NB4 (cell line): ENCODE data around the gene MRNIP.
"Not testable (repeated sequence)": the region's sequence is repeated elsewhere in the genome, so short reads cannot be mapped to it uniquely, and the experiment has no call there.

Experiments
- DNase-seq: peaks from one replicate; pipeline ENCODE4 v3.0.0; 2010; ENCODE audit warnings: low read depth
- H3K4me3 ChIP-seq: one replicate; pipeline ENCODE4 v1.5.1; 2011; ENCODE audit warnings: mild to moderate bottlenecking, low read depth, low read length, moderate library complexity
- MYC ChIP-seq: IDR thresholded peaks from 2 replicates; pipeline ENCODE4 v1.6.1; 2011; ENCODE audit warnings: low read depth, low read length
- POLR2A ChIP-seq: IDR thresholded peaks from 2 replicates; pipeline ENCODE4 v1.6.1; 2011; ENCODE audit warnings: mild to moderate bottlenecking; ENCODE audit not compliant: insufficient read length; ENCODE audit errors: extremely low read depth
- TF ChIP-seq, protein P1 (sequence below): IDR thresholded peaks from 2 replicates; pipeline ENCODE4 v1.6.1; 2011; ENCODE audit warnings: low read depth, low read length
- TF ChIP-seq, protein P2 (sequence below): IDR thresholded peaks from one replicate; pipeline ENCODE4 v1.5.1; 2012; ENCODE audit warnings: low read depth, low read length

The MRNIP gene

DNA sequence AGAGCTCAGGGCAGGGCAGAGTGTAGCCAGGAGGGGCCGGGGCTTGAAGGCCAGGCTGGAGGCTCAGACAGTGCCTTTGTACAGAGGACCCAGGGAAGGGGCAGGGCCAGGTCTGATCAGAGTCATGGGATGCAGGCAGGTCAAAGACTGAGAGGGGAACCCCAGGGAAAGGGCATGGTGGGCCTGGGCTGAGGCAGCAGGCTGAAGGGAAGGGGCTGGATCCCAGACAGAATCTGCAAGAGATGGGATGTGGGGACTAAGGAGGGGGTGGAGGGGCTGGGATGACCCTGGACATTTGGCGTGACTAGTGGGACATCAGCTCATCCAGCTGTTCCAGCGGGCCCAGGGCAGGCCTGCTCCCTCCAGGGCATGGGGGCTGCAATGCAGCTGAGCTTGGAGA lies 15.5 kb upstream of the MRNIP start:
- no peak overlapping the region for H3K4me3 ChIP-seq
- DNase-seq: no peak
- TF ChIP-seq MYC (no peak), POLR2A (no peak)
- TF ChIP-seq, protein P1, sequence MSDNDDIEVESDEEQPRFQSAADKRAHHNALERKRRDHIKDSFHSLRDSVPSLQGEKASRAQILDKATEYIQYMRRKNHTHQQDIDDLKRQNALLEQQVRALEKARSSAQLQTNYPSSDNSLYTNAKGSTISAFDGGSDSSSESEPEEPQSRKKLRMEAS: no peak
- TF ChIP-seq, protein P2, sequence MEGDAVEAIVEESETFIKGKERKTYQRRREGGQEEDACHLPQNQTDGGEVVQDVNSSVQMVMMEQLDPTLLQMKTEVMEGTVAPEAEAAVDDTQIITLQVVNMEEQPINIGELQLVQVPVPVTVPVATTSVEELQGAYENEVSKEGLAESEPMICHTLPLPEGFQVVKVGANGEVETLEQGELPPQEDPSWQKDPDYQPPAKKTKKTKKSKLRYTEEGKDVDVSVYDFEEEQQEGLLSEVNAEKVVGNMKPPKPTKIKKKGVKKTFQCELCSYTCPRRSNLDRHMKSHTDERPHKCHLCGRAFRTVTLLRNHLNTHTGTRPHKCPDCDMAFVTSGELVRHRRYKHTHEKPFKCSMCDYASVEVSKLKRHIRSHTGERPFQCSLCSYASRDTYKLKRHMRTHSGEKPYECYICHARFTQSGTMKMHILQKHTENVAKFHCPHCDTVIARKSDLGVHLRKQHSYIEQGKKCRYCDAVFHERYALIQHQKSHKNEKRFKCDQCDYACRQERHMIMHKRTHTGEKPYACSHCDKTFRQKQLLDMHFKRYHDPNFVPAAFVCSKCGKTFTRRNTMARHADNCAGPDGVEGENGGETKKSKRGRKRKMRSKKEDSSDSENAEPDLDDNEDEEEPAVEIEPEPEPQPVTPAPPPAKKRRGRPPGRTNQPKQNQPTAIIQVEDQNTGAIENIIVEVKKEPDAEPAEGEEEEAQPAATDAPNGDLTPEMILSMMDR: no peak

DNA sequence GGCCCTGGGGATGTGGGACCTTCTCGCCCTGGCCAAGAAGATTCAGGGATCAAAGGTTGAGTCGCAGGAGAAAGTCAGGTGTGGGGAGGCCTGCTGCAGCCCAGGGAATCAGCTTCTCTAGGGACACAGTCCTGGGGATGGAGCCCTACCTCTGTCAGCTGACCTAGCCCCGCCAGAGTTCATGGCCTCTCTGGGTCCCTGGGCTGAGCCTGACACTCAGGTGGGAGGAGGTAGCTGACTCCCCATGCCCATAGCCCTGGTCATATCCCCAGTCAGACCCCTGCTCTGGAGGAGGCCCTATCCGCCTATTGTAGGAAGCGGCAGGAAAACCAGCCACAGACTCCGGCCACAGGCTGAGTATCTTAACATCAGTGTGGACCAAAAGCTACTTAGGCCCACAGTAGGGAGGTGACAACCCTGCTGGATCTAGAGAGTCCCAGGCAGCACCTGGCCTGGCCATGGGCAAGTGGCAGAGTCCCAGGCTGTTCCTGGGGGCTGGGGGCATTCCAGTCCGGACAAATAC lies 15.0 kb upstream of the MRNIP start:
- TF ChIP-seq MYC (no peak), POLR2A (no peak)
- TF ChIP-seq, protein P2: no peak
- TF ChIP-seq, protein P1: no peak
- DNase-seq: no peak
- H3K4me3 ChIP-seq: no peak overlapping the region

DNA sequence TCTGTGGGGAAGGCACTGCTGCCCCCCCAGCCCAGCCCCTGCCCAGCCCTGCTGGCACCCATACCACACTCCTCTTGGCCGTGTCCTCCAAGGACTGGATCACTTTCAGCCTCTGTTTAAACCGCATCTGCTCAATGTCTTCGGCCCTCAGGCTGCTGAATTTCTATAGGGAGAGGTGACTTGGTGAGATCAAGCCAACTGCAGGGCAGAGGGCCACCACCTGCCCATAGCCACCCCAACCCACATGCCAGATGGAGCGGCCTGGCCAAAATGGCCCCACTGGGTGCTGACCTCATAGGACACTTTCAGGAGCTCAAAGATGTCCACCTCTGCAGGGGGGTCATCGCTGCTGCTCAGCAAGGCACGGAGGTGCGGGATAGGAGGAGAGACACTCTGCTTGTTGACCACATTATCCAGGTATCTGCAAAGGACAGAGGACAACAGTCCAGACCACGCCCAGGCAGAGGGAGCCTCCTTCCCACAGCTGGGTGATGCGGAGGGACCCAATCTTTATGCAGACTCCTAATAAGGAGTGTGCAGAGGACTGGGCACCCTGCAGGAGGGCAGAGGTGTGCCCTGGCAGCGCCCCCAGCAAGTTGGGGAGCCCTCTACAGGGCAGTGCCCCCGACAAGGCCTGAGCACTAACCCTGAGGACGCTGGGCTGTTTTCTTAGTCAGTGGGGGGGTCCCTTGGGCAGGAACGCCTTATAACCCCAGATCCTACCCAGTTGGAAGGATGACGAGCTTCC lies 14.4 kb upstream of the MRNIP start:
- DNase-seq: no peak

DNA sequence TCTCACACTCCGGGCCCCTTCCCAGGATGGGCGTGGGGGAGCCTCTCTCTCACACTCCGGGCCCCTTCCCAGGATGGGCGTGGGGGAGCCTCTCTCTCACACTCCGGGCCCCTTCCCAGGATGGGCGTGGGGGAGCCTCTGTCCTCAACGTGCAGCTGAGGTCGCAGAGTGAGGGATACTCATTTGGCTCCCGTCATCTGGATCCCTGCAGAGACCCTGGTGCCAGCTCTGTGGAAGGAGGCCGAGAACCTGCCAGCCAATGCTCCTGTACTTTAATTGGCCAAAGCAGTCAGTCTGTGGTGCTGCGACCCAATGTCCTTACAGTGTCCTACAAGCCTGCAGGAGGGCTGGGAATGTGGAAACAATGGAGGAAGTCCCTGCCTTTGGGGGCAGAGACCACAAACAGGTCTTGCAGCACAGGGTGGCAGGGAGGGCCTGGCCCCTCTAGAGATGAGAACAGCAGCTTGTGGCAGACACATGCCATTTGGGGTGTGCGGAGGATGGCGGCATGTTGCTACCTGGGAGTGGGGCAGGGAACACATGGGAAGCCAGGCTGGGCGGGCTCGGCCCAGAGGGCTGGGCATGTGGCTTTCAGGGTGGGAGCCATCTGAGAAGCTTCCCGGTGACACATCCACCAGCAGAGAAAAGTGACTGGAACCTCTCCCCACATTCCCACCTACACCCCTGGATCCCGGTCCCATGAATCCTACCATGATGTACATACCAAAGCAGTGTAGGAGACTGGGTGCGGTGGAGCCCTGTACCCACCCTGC lies 13.6 kb upstream of the MRNIP start:
- DNase-seq: no peak
- TF ChIP-seq MYC (no peak), POLR2A (no peak)
- TF ChIP-seq, protein P1: no peak
- TF ChIP-seq, protein P2: no peak
- H3K4me3 ChIP-seq: no peak overlapping the region

More for the DNA sequence above, 14.4 kb upstream of the MRNIP start:
- no peak overlapping the region for H3K4me3 ChIP-seq
- TF ChIP-seq POLR2A (no peak), MYC (no peak)
- TF ChIP-seq, protein P1: no peak
- TF ChIP-seq, protein P2: no peak

DNA sequence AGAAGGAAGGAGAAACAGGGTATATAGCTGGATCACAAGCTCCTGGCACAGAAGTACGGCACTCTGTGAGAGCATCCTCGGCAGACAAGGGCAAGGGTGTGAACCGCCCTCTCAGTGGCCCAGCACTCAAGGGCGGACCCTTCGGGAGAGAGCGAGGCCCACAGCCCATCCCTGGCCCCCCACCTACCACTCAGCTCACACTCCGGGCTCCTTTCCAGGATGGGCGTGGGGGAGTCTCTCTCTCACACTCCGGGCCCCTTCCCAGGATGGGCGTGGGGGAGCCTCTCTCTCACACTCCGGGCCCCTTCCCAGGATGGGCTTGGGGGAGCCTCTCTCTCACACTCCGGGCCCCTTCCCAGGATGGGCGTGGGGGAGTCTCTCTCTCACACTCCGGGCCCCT lies 12.9 kb upstream of the MRNIP start:
- DNase-seq, H3K4me3 ChIP-seq: not testable (repeated sequence)

DNA sequence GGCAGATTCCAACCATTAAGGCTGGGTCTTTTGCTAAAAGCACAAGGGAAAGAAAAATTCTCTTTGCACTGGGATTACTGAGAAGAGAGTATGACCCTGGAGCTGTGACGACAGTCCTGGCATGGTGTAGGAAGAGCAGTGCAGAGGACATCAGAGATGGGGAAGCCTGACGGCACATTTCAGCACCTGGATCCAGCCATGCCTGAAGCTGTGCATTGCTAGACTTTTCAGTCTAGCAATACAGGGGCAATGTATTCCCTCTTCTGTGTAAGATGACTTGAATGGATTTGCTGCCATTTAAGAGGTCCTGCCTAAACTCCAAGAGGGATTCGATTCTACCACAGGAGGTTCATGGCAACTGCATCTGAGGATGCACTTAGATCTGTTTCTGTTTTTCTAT lies 12.3 kb upstream of the MRNIP start:
- no peak for DNase-seq
- TF ChIP-seq, protein P1: no peak
- TF ChIP-seq, protein P2: no peak
- no peak for TF ChIP-seq POLR2A
- no peak for TF ChIP-seq MYC

More for the DNA sequence above, 12.3 kb upstream of the MRNIP start:
- H3K4me3 ChIP-seq: no peak overlapping the region
